Measurements from ENCODE around the gene IGF1R. TPM values are rescaled to one million over a fixed set of nuclear protein-coding genes. Genes with fewer than 3 reads are reported as not detected.
A peak's percentile ranks its signal among the peaks of the same experiment; 100 is the strongest.
"Not testable (repeated sequence)": the region's sequence is repeated elsewhere in the genome, so short reads cannot be mapped to it uniquely, and the experiment has no call there.

Gene IGF1R
- total and polyA plus RNA-seq, 7 donors, result 1.2 to 130 (median 39.6) TPM

GRCh38 chr15:98617328-98617980 lies 30.9 kb upstream of the IGF1R start:
- no peaks in the 10 kb centered on the region for H3K9me3 ChIP-seq
- no peaks in the 10 kb centered on the region for H3K4me1 ChIP-seq
- intact Hi-C loops (cut with DNase I), result no loop called here
- no peaks in the 10 kb centered on the region for H3K36me3 ChIP-seq
- DNase-seq, result no peak
- no peak overlapping the region for H3K27ac ChIP-seq
- no peak overlapping the region for H3K4me3 ChIP-seq
- peaks cover 0 to 24% (median 0%) of the 10 kb centered on the region in 3 donors for H3K27me3 ChIP-seq
- TF ChIP-seq, protein P1, sequence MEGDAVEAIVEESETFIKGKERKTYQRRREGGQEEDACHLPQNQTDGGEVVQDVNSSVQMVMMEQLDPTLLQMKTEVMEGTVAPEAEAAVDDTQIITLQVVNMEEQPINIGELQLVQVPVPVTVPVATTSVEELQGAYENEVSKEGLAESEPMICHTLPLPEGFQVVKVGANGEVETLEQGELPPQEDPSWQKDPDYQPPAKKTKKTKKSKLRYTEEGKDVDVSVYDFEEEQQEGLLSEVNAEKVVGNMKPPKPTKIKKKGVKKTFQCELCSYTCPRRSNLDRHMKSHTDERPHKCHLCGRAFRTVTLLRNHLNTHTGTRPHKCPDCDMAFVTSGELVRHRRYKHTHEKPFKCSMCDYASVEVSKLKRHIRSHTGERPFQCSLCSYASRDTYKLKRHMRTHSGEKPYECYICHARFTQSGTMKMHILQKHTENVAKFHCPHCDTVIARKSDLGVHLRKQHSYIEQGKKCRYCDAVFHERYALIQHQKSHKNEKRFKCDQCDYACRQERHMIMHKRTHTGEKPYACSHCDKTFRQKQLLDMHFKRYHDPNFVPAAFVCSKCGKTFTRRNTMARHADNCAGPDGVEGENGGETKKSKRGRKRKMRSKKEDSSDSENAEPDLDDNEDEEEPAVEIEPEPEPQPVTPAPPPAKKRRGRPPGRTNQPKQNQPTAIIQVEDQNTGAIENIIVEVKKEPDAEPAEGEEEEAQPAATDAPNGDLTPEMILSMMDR (IDR thresholded peaks at IDR 0.05), result no peak
- TF ChIP-seq POLR2A (IDR thresholded peaks at IDR 0.05), result no peak
- WGBS, 2 donors, result 60 to 82% methylated on average over 5 of the region's 5 CpGs

DNA sequence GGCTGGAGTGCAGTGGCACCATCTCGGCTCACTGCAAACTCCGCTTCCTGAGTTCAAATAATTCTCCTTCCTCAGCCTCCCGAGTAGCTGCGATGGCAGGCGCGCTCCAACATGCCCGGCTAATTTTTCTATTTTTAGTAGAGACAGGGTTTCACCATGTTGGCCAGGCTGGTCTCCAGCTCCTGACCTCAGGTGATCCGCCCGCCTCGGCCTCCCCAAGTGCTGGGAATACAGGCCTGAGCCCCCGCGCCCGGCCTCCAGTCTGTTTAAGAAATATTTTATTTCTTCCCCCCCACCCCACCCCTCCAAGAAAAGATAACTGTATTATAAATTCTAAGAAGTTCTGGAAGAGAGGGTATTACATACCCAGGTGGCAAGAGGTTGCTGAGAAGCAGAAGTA lies 29.8 kb upstream of the IGF1R start:
- H3K27ac ChIP-seq; H3K4me1 ChIP-seq; DNase-seq; H3K36me3 ChIP-seq; H3K4me3 ChIP-seq; intact Hi-C loops (cut with DNase I); H3K9me3 ChIP-seq: not testable (repeated sequence)
- peaks cover 0 to 35% (median 0%) of the 10 kb centered on the region in 3 donors for H3K27me3 ChIP-seq
- 87 to 91% methylated on average over 13 of the region's 13 CpGs for WGBS, 2 donors

DNA sequence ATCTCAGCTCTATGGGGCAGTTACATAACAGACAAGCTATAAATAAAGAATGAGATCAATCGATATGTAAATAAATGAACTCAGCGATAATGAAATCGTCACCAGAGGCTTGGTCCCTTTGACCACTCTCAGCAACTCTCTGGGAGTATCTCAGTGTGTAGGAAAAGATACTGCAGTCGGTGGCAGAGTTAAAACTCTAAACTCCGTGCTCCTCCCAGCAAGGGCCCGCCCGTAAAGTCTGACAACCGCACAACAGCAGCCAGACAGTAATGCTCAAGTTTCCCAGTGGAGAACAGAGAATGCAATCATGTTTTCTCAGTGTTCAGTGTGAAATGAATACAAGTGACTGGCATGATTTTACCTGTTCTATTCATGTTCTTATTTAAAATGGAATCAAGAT lies 28.3 kb upstream of the IGF1R start:
- TF ChIP-seq EP300 (IDR thresholded peaks at IDR 0.05) (no peak), POLR2AphosphoS5 (IDR thresholded peaks at IDR 0.05) (no peak)
- H3K36me3 ChIP-seq, result no peaks in the 10 kb centered on the region
- no peak for DNase-seq
- intact Hi-C loops (cut with DNase I), result no loop called here
- H3K4me3 ChIP-seq, result no peak overlapping the region
- 45 to 76% methylated on average over 8 of the region's 8 CpGs for WGBS, 2 donors
- H3K27me3 ChIP-seq, result peaks cover 0 to 38% (median 0%) of the 10 kb centered on the region in 3 donors
- no peak overlapping the region for H3K27ac ChIP-seq
- no peaks in the 10 kb centered on the region for H3K9me3 ChIP-seq
- no peaks in the 10 kb centered on the region for H3K4me1 ChIP-seq

GRCh38 chr15:98621021-98621420 lies 27.3 kb upstream of the IGF1R start:
- peaks cover 0 to 38% (median 0%) of the 10 kb centered on the region in 3 donors for H3K27me3 ChIP-seq
- intact Hi-C loops (cut with DNase I), result no loop called here

DNA sequence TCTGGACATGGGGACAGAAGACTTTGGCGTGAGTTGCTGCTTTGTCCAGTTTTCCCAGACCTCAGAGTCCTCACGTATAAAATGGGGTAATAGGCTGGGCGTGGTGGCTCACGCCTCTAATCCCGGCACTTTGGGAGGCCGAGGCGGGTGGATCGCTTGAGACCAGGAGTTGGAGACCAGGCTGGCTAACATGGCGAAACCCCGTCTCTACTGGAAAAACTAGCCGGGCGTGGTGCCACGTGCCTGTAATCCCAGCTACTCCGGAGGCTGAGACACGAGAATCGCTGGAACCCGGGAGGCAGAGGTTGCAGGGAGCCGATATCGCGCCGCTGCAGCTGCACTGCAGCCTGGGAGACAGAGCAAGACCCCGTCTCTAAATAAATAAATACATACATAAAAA lies 22.7 kb upstream of the IGF1R start:
- Histone ChIP-seq H3K4me1 (no peaks in the 10 kb centered on the region), H3K36me3 (no peaks in the 10 kb centered on the region), H3K4me3 (no peak overlapping the region), H3K27me3 (peaks cover 0 to 29% (median 0%) of the 10 kb centered on the region in 3 donors), H3K9me3 (no peaks in the 10 kb centered on the region), H3K27ac (no peak overlapping the region)
- no peak for TF ChIP-seq POLR2AphosphoS5 (IDR thresholded peaks at IDR 0.05)
- intact Hi-C loops (cut with DNase I), result no loop called here
- 67 to 89% methylated on average over 22 of the region's 22 CpGs for whole genome bisulfite sequencing, 2 donors
- DNase-seq, result no peak

More at GRCh38 chr15:98621021-98621420, 27.3 kb upstream of the IGF1R start:
- H3K9me3 ChIP-seq, result no peaks in the 10 kb centered on the region
- H3K4me1 ChIP-seq, result no peaks in the 10 kb centered on the region
- no peak overlapping the region for H3K4me3 ChIP-seq
- TF ChIP-seq POLR2A (IDR thresholded peaks at IDR 0.05) (no peak), POLR2AphosphoS5 (IDR thresholded peaks at IDR 0.05) (peak in 1 of 4 donors; percentile 21), EP300 (IDR thresholded peaks at IDR 0.05) (no peak)
- TF ChIP-seq, protein P1 (IDR thresholded peaks at IDR 0.05), result no peak
- no peaks in the 10 kb centered on the region for H3K36me3 ChIP-seq
- DNase-seq, result no peak
- H3K27ac ChIP-seq, result no peak overlapping the region
- 40 to 53% methylated on average over 2 of the region's 2 CpGs for WGBS, 2 donors

- H3K27me3 ChIP-seq, result peaks cover 0 to 24% (median 0%) of the 10 kb centered on the region in 3 donors
- intact Hi-C loops (cut with DNase I), result no loop called here
- no peak for DNase-seq
- H3K4me3 ChIP-seq, result no peak overlapping the region
- H3K36me3 ChIP-seq, result no peaks in the 10 kb centered on the region
- H3K27ac ChIP-seq, result no peak overlapping the region
- 86 to 92% methylated on average over 4 of the region's 4 CpGs for WGBS, 2 donors
- no peaks in the 10 kb centered on the region for H3K4me1 ChIP-seq
- TF ChIP-seq POLR2AphosphoS5 (IDR thresholded peaks at IDR 0.05) (no peak), POLR2A (IDR thresholded peaks at IDR 0.05) (no peak), EP300 (IDR thresholded peaks at IDR 0.05) (no peak)
- TF ChIP-seq, protein P1 (IDR thresholded peaks at IDR 0.05), result no peak
- no peaks in the 10 kb centered on the region for H3K9me3 ChIP-seq
These were observed 22.2 kb upstream of the IGF1R start for GRCh38 chr15:98626153-98626552.
